Testis (tissue), 3 donors: ENCODE data around the gene PPM1L. TPM values are rescaled to one million over a fixed set of nuclear protein-coding genes. Genes with fewer than 3 reads are reported as not detected.
"Not testable (repeated sequence)": the region's sequence is repeated elsewhere in the genome, so short reads cannot be mapped to it uniquely, and the experiment has no call there.

Experiments used
- DNase-seq: peaks from one replicate; pipeline ENCODE4 v3.0.0-alpha.2; 2019
- H3K27ac ChIP-seq, 2 donors: fragments of 200-600 bp; sonication (generic); one replicate each; pipeline ENCODE4 v1.5.1; 2019
- H3K27me3 ChIP-seq: fragments of 200-600 bp; sonication (generic); one replicate; pipeline ENCODE4 v1.5.1; 2019
- H3K36me3 ChIP-seq: fragments of 200-600 bp; sonication (generic); one replicate; pipeline ENCODE4 v1.5.1; 2017; ENCODE audit warnings: low read depth; ENCODE audit errors: missing control alignments
- H3K4me1 ChIP-seq: fragments of 200-600 bp; sonication (generic); one replicate; pipeline ENCODE4 v1.5.1; 2019
- H3K4me3 ChIP-seq, 2 donors: fragments of 200-600 bp; sonication (generic); one replicate each; pipeline ENCODE4 v1.5.1; 2017 to 2019
- H3K9me3 ChIP-seq: fragments of 200-600 bp; sonication (generic); one replicate; pipeline ENCODE4 v1.5.1; 2017
- CTCF ChIP-seq, 3 experiments: fragments of 450-650 bp in 2 of 3; fragments of 200-600 bp in 1 of 3; sonication (generic) in 1 of 3; IDR thresholded peaks; one replicate each; pipeline ENCODE4 v1.5.1; 2016 to 2019; ENCODE audit warnings: antibody characterized with exemption in 3 of 3, mild to moderate bottlenecking in 2 of 3, moderate library complexity in 1 of 3
- POLR2A ChIP-seq: fragments of 450-650 bp; IDR thresholded peaks from one replicate; pipeline ENCODE4 v1.6.1; 2017; ENCODE audit warnings: antibody characterized with exemption, mild to moderate bottlenecking, moderate library complexity
- WGBS, 2 donors: methylation state at CpG; one replicate each; pipeline ENCODE4 v1.1.5; 2018; 5-methylcytosine and 5-hydroxymethylcytosine counted together
- intact Hi-C: fragments of 100-400 bp; cut with DNase I; formaldehyde crosslinking; loops from one replicate; pipeline ENCODE4 v1.15.1; 2023; ENCODE audit warnings: low total_unique reads
- polyA plus RNA-seq: library from polyadenylated mRNA; stranded (reverse); fragments of 350-450 nt; fragmentation: Illumina TruSeq; extraction: RNeasy Lipid Tissue Mini Kit (QIAGEN cat#74804); gene quantifications from one replicate; pipeline ENCODE4 v1.2.3, GENCODE V29; 2014; ENCODE audit warnings: low read depth, low replicate concordance; ENCODE audit not compliant: insufficient read depth
- total RNA-seq, 2 donors: library from RNA; depleted of rRNA; stranded (reverse); fragments of >200 nt; gene quantifications; one replicate each; pipeline ENCODE4 v1.2.3, GENCODE V29; 2016

The PPM1L gene
- total and polyA plus RNA-seq, 3 donors from 2014 or later = 4.4 to 27.7 (median 19.6) TPM

GRCh38 chr3:160999274-160999673, 243.2 kb downstream of the PPM1L start:
- WGBS, 2 donors = 90 to 95% methylated on average over 5 of the region's 5 CpGs
- Histone ChIP-seq H3K4me1 (no peaks in the 10 kb centered on the region), H3K27me3 (no peaks in the 10 kb centered on the region), H3K36me3 (no peaks in the 10 kb centered on the region), H3K9me3 (no peaks in the 10 kb centered on the region), H3K4me3 (no peak overlapping the region), H3K27ac (no peak overlapping the region)
- no peak for TF ChIP-seq CTCF (IDR thresholded peaks at IDR 0.05)
- no peak for TF ChIP-seq POLR2A
- no peak for DNase-seq
- intact Hi-C loops = no loop called here

DNA sequence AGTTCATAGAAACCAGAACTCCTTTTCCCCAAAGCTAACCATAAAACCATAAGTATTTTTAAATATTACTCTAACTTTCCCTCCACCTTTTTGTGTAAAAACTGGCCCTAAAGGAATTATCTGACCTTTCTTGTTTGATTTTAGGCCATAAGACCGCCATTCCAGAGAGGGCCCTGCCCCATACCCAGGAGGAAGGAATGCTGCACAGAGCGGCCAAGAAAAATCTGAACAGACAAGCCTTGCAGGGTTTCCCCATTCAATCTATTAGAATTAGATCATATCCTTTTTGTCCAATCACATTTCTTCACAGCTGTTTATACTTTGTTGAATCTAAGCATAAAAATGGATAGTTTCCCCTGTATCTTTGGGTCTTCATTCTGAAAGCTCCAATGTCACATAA, 252.1 kb downstream of the PPM1L start:
- no peak overlapping the region for H3K27ac ChIP-seq
- intact Hi-C loops = no loop called here

GRCh38 chr3:161010151-161010550, 254.1 kb downstream of the PPM1L start:
- H3K27ac ChIP-seq, DNase-seq, H3K36me3 ChIP-seq, H3K9me3 ChIP-seq, H3K4me1 ChIP-seq, H3K4me3 ChIP-seq, intact Hi-C loops, H3K27me3 ChIP-seq: not testable (repeated sequence)
- WGBS, 2 donors = 93 to 100% methylated on average over 2 of the region's 2 CpGs

More for the DNA sequence above, 252.1 kb downstream of the PPM1L start:
- H3K36me3 ChIP-seq = no peaks in the 10 kb centered on the region
- no peaks in the 10 kb centered on the region for H3K9me3 ChIP-seq
- DNase-seq = no peak
- no peak overlapping the region for H3K4me3 ChIP-seq
- no peaks in the 10 kb centered on the region for H3K27me3 ChIP-seq
- TF ChIP-seq CTCF (IDR thresholded peaks at IDR 0.05) = no peak
- WGBS, 2 donors = 86 to 96% methylated on average over 2 of the region's 2 CpGs
- no peaks in the 10 kb centered on the region for H3K4me1 ChIP-seq

- 60 to 67% methylated on average over 4 of the region's 4 CpGs for WGBS, 2 donors
Observed at GRCh38 chr3:161014843-161015749, 259.1 kb downstream of the PPM1L start.

More at GRCh38 chr3:161014843-161015749, 259.1 kb downstream of the PPM1L start:
- H3K4me1 ChIP-seq = no peaks in the 10 kb centered on the region
- H3K9me3 ChIP-seq = no peaks in the 10 kb centered on the region
- DNase-seq = no peak
- intact Hi-C loops = no loop called here
- H3K27ac ChIP-seq = no peak overlapping the region
- TF ChIP-seq POLR2A (no peak), CTCF (IDR thresholded peaks at IDR 0.05) (no peak)
- H3K36me3 ChIP-seq = no peaks in the 10 kb centered on the region
- H3K27me3 ChIP-seq = no peaks in the 10 kb centered on the region
- H3K4me3 ChIP-seq = no peak overlapping the region
